A673 (cell line): ENCODE data around the gene TAF1L. TPM values are rescaled to one million over a fixed set of nuclear protein-coding genes. Genes with fewer than 3 reads are reported as not detected.
"Not testable (repeated sequence)": the region's sequence is repeated elsewhere in the genome, so short reads cannot be mapped to it uniquely, and the experiment has no call there.

Experiments used
- BruUV-seq: library from RNA; stranded (reverse); fragments of 400-500 nt; replicated peaks from 2 replicates; lab custom pipeline; 2021; lab: Mats Ljungman, UMichigan
- CTCF ChIA-PET: fragments of 300-600 bp; sonication (Branson Sonifier 250); formaldehyde crosslinking; loops from one replicate; lab custom pipeline; 2022; ENCODE audit warnings: antibody characterized with exemption; lab: Charles Lee
- POLR2A ChIA-PET: fragments of 300-600 bp; sonication (Branson Sonifier 250); formaldehyde crosslinking; loops from one replicate; lab custom pipeline; 2022; ENCODE audit warnings: antibody characterized with exemption; ENCODE audit not compliant: low non-redundant PET; lab: Charles Lee
- DNase-seq: peaks from one replicate; pipeline ENCODE4 v3.0.0-alpha.2; 2015; ENCODE audit warnings: low spot score
- H3K27ac ChIP-seq: fragments of 200-600 bp; sonication (generic); 2 replicates; pipeline ENCODE4 v1.5.1; 2016; ENCODE audit warnings: mixed run types, low read depth, mild to moderate bottlenecking, mixed read lengths, antibody characterized with exemption, low read length; ENCODE audit not compliant: poor library complexity, severe bottlenecking
- H3K27me3 ChIP-seq: fragments of 200-600 bp; sonication (generic); replicated peaks from 2 replicates; pipeline ENCODE4 v1.6.1; 2017; ENCODE audit warnings: mixed run types, low read depth, mild to moderate bottlenecking, mixed read lengths, antibody characterized with exemption, low read length; ENCODE audit not compliant: insufficient read depth, poor library complexity
- H3K36me3 ChIP-seq: fragments of 200-600 bp; sonication (generic); 2 replicates; pipeline ENCODE4 v1.6.1; 2016; ENCODE audit warnings: mixed run types, mild to moderate bottlenecking, mixed read lengths, antibody characterized with exemption, low read length; ENCODE audit not compliant: insufficient read depth, poor library complexity, severe bottlenecking
- H3K4me1 ChIP-seq: fragments of 200-600 bp; sonication (generic); 2 replicates; pipeline ENCODE4 v1.6.1; 2017; ENCODE audit warnings: mixed run types, mild to moderate bottlenecking, mixed read lengths, antibody characterized with exemption, low read length; ENCODE audit not compliant: insufficient read depth, poor library complexity, severe bottlenecking
- H3K4me3 ChIP-seq: fragments of 200-600 bp; sonication (generic); 2 replicates; pipeline ENCODE4 v1.5.1; 2016; ENCODE audit warnings: low read depth, mixed run types, mild to moderate bottlenecking, mixed read lengths, low read length; ENCODE audit not compliant: poor library complexity, severe bottlenecking
- H3K9me3 ChIP-seq: fragments of 200-600 bp; sonication (generic); 2 replicates; pipeline ENCODE4 v1.6.1; 2016; ENCODE audit warnings: mixed run types, low read depth, mild to moderate bottlenecking, mixed read lengths, antibody characterized with exemption, low read length; ENCODE audit not compliant: poor library complexity, severe bottlenecking
- CTCF ChIP-seq: fragments of 300-800, 200-600 bp; sonication (generic); conservative IDR thresholded peaks from 2 replicates; pipeline ENCODE4 v1.5.1; 2017; ENCODE audit warnings: low read depth, mild to moderate bottlenecking, antibody characterized with exemption, low read length, moderate library complexity, mixed read lengths
- EZH2 ChIP-seq: fragments of 200-600 bp; sonication (generic); IDR thresholded peaks from 2 replicates; pipeline ENCODE4 v1.6.1; 2017; ENCODE audit warnings: borderline replicate concordance, low read depth, mild to moderate bottlenecking, mixed read lengths, antibody characterized with exemption, low read length; ENCODE audit not compliant: poor library complexity, severe bottlenecking
- intact Hi-C: fragments of 100-400 bp; cut with micrococcal nuclease; formaldehyde crosslinking; loops from one replicate; pipeline ENCODE4 v1.10.0; 2022; ENCODE audit not compliant: unreplicated experiment
- total RNA-seq: library from RNA; stranded (reverse); gene quantifications from 2 replicates; pipeline ENCODE4 v1.2.3, GENCODE V29; 2021

Gene TAF1L
- total RNA-seq, 1 experiment from 2014 or later: not detected

- Histone ChIP-seq H3K27me3 (peaks cover 7% of the 10 kb centered on the region), H3K4me3 (no peak overlapping the region), H3K36me3 (no peaks in the 10 kb centered on the region), H3K4me1 (no peaks in the 10 kb centered on the region), H3K9me3 (peaks cover 3% of the 10 kb centered on the region), H3K27ac (no peak overlapping the region)
- ChIA-PET CTCF (interaction anchor here (0.7 kb wide), 1 partner anchor 870 kb away, joined by 6 read pairs; no protein-coding TSS in a partner anchor), POLR2A (interaction anchor here (0.7 kb wide), 1 partner anchor 702 kb away, joined by 3 read pairs; no protein-coding TSS in a partner anchor)
- no TSS peak for BruUV-seq
- intact Hi-C loops: no loop called here
- DNase-seq: no peak
- no peak for TF ChIP-seq CTCF
- no peak for TF ChIP-seq EZH2
Observed at GRCh38 chr9:32603914-32604852, 31.3 kb downstream of the TAF1L start.

- H3K4me1 ChIP-seq, H3K27ac ChIP-seq, H3K27me3 ChIP-seq, DNase-seq, H3K36me3 ChIP-seq, CTCF ChIA-PET, H3K4me3 ChIP-seq, H3K9me3 ChIP-seq, BruUV-seq, POLR2A ChIA-PET, intact Hi-C loops: not testable (repeated sequence)
Observed at GRCh38 chr9:32599021-32599420, 36.4 kb downstream of the TAF1L start.

- no peak for DNase-seq
- POLR2A ChIA-PET: no interaction called here
- CTCF ChIA-PET: no interaction called here
- H3K4me3 ChIP-seq: no peak overlapping the region
- no peaks in the 10 kb centered on the region for H3K36me3 ChIP-seq
- intact Hi-C loops: no loop called here
- no peaks in the 10 kb centered on the region for H3K9me3 ChIP-seq
- BruUV-seq: no TSS peak
- H3K27ac ChIP-seq: no peak overlapping the region
- no peak for TF ChIP-seq EZH2
- TF ChIP-seq CTCF: no peak
- H3K27me3 ChIP-seq: peaks cover 7% of the 10 kb centered on the region
- H3K4me1 ChIP-seq: no peaks in the 10 kb centered on the region
Observed at GRCh38 chr9:32596936-32597335, 38.5 kb downstream of the TAF1L start.
